Fibroblast of lung (primary cell): ENCODE measurements around the gene CCNJL. TPM values are rescaled to one million over a fixed set of nuclear protein-coding genes. Genes with fewer than 3 reads are reported as not detected.

Experiments used
- DNase-seq, 2 donors: peaks; one replicate each; pipeline versions ENCODE4 v3.0.0 to v3.0.0-alpha.2; 2010; ENCODE audit warnings: low read depth in 2 of 2
- H2AFZ ChIP-seq: 2 replicates; pipeline ENCODE4 v1.5.1; 2012; ENCODE audit warnings: low read length, control low read depth, inconsistent platforms
- H3K27ac ChIP-seq: 2 replicates; pipeline ENCODE4 v1.5.1; 2011; ENCODE audit warnings: low read length, control low read depth; ENCODE audit not compliant: insufficient read depth
- H3K27me3 ChIP-seq: 2 replicates; pipeline ENCODE4 v1.5.1; 2011; ENCODE audit warnings: mild to moderate bottlenecking, low read length; ENCODE audit not compliant: control insufficient read depth, insufficient read depth
- H3K36me3 ChIP-seq: 2 replicates; pipeline ENCODE4 v1.5.1; 2011; ENCODE audit warnings: low read length; ENCODE audit not compliant: control insufficient read depth, insufficient read depth
- H3K4me1 ChIP-seq: 2 replicates; pipeline ENCODE4 v1.5.1; 2011; ENCODE audit warnings: low read length; ENCODE audit not compliant: control insufficient read depth, insufficient read depth; ENCODE audit errors: extremely low read depth
- H3K4me2 ChIP-seq: 2 replicates; pipeline ENCODE4 v1.5.1; 2011; ENCODE audit warnings: low read length, control low read depth; ENCODE audit not compliant: insufficient read depth; ENCODE audit errors: extremely low read depth
- H3K4me3 ChIP-seq, 4 experiments: fragments of 200-600 bp in 1 of 4; sonication (generic) in 1 of 4; replicated peaks in 1 of 4; 2 replicates each; pipeline ENCODE4 v1.5.1; 2011 to 2016; ENCODE audit warnings: low read length in 4 of 4, low read depth in 3 of 4, mild to moderate bottlenecking in 3 of 4, control low read depth in 2 of 4, inconsistent platforms in 1 of 4, mixed read lengths in 1 of 4; ENCODE audit not compliant: insufficient read depth in 1 of 4; ENCODE audit errors: control extremely low read depth in 1 of 4
- H3K79me2 ChIP-seq: 2 replicates; pipeline ENCODE4 v1.5.1; 2012; ENCODE audit warnings: mild to moderate bottlenecking, low read length, inconsistent platforms; ENCODE audit not compliant: control insufficient read depth, insufficient read depth
- H3K9ac ChIP-seq: 2 replicates; pipeline ENCODE4 v1.5.1; 2011; ENCODE audit warnings: mild to moderate bottlenecking, low read length, control low read depth; ENCODE audit not compliant: insufficient read depth
- H3K9me3 ChIP-seq: 2 replicates; pipeline ENCODE4 v1.5.1; 2012; ENCODE audit warnings: low read depth, low read length; ENCODE audit not compliant: control insufficient read depth, insufficient read depth
- H4K20me1 ChIP-seq: 2 replicates; pipeline ENCODE4 v1.5.1; 2011; ENCODE audit warnings: low read length; ENCODE audit not compliant: control insufficient read depth, insufficient read depth; ENCODE audit errors: extremely low read depth
- CTCF ChIP-seq, 2 donors: IDR thresholded peaks in 1 of 2; conservative IDR thresholded peaks in 1 of 2; 1 replicate in 1 of 2; 2 replicates in 1 of 2; pipeline ENCODE4 v1.5.1; 2011 to 2012; ENCODE audit warnings: low read length in 2 of 2, control low read depth in 1 of 2, inconsistent platforms in 1 of 2, low read depth in 1 of 2, mild to moderate bottlenecking in 1 of 2
- EZH2 ChIP-seq: IDR thresholded peaks from 2 replicates; pipeline ENCODE4 v1.5.1; 2012; ENCODE audit warnings: low read length, control low read depth, mild to moderate bottlenecking; ENCODE audit errors: missing control alignments
- polyA plus RNA-seq, 2 donors: library from polyadenylated mRNA; depleted of rRNA in 1 of 2; stranded (reverse) in 1 of 2; unstranded in 1 of 2; fragments of >200 nt; gene quantifications; 2 replicates each; pipeline ENCODE4 v1.2.1, GENCODE V29; 2011 to 2012; ENCODE audit warnings: missing spikeins in 1 of 2
- total RNA-seq: library from RNA; depleted of rRNA; stranded (reverse); fragments of >200 nt; gene quantifications from 2 replicates; pipeline ENCODE4 v1.2.1, GENCODE V29; 2014

CCNJL gene
- total and polyA plus RNA-seq, 2 donors (not counting 1 experiment from before 2014, with no cell fraction given) = 0.73 TPM; not detected in 1

GRCh38 chr5:160227012-160227411 is 85.4 kb downstream of the CCNJL start:
- H3K9ac ChIP-seq = no peak overlapping the region
- H3K27me3 ChIP-seq = no peaks in the 10 kb centered on the region
- no peak overlapping the region for H2AFZ ChIP-seq
- no peaks in the 10 kb centered on the region for H3K36me3 ChIP-seq
- TF ChIP-seq CTCF (conservative IDR thresholded peaks at IDR 0.05 in 1 of 2, IDR thresholded peaks at IDR 0.05 in 1 of 2; ENCODE audit: low read depth in 1 of 2, low read length in 2 of 2) (no peak), EZH2 (no peak)
- H3K4me1 ChIP-seq = no peaks in the 10 kb centered on the region
- H4K20me1 ChIP-seq = no peaks in the 10 kb centered on the region
- no peaks in the 10 kb centered on the region for H3K79me2 ChIP-seq
- DNase-seq = no peak
- no peak overlapping the region for H3K27ac ChIP-seq
- no peak overlapping the region for H3K4me2 ChIP-seq
- H3K9me3 ChIP-seq = no peaks in the 10 kb centered on the region
- no peak overlapping the region for H3K4me3 ChIP-seq

- Histone ChIP-seq H3K27me3 (no peaks in the 10 kb centered on the region), H3K36me3 (no peaks in the 10 kb centered on the region), H3K4me2 (no peak overlapping the region), H3K79me2 (no peaks in the 10 kb centered on the region), H4K20me1 (no peaks in the 10 kb centered on the region), H3K27ac (no peak overlapping the region), H3K4me3 (no peak overlapping the region), H3K9me3 (no peaks in the 10 kb centered on the region), H3K4me1 (no peaks in the 10 kb centered on the region), H2AFZ (no peak overlapping the region), H3K9ac (no peak overlapping the region)
- TF ChIP-seq CTCF (conservative IDR thresholded peaks at IDR 0.05 in 1 of 2, IDR thresholded peaks at IDR 0.05 in 1 of 2; ENCODE audit: low read depth in 1 of 2, low read length in 2 of 2) (no peak), EZH2 (no peak)
- no peak for DNase-seq
These were observed 91.3 kb downstream of the CCNJL start for GRCh38 chr5:160221082-160221481.

- no peak for DNase-seq
- no peak overlapping the region for H2AFZ ChIP-seq
- H3K9me3 ChIP-seq = no peaks in the 10 kb centered on the region
- no peak overlapping the region for H3K27ac ChIP-seq
- no peak overlapping the region for H3K9ac ChIP-seq
- TF ChIP-seq EZH2 (no peak), CTCF (conservative IDR thresholded peaks at IDR 0.05 in 1 of 2, IDR thresholded peaks at IDR 0.05 in 1 of 2; ENCODE audit: low read depth in 1 of 2, low read length in 2 of 2) (no peak)
- H3K4me1 ChIP-seq = no peaks in the 10 kb centered on the region
- H4K20me1 ChIP-seq = no peaks in the 10 kb centered on the region
- no peak overlapping the region for H3K4me2 ChIP-seq
- peaks cover 2% of the 10 kb centered on the region for H3K27me3 ChIP-seq
- no peaks in the 10 kb centered on the region for H3K79me2 ChIP-seq
- H3K4me3 ChIP-seq = no peak overlapping the region
- no peaks in the 10 kb centered on the region for H3K36me3 ChIP-seq
These were observed 93.0 kb downstream of the CCNJL start for GRCh38 chr5:160219356-160219755.
